ENCODE results near the gene TMC6. TPM values are rescaled to one million over a fixed set of nuclear protein-coding genes. Genes with fewer than 3 reads are reported as not detected.
"Not testable (repeated sequence)": the region's sequence is repeated elsewhere in the genome, so short reads cannot be mapped to it uniquely, and the experiment has no call there.

Gene TMC6
- total RNA-seq, 1 donor from 2014 or later = 580 TPM

- intact Hi-C loops (cut with micrococcal nuclease) = loop anchor here (5.0 kb wide), 2 partner anchors 169 to 674 kb away; partner anchors contain the start of gene TNRC6C
Measured at GRCh38 chr17:78125976-78126894, 2.3 kb downstream of the TMC6 start.

GRCh38 chr17:78125138-78125913 lies 3.2 kb downstream of the TMC6 start:
- intact Hi-C loops (cut with micrococcal nuclease) = loop anchor here (5.0 kb wide), 2 partner anchors 168 to 673 kb away; partner anchors contain the start of gene TNRC6C

- intact Hi-C loops (cut with micrococcal nuclease) = loop anchor here (5.0 kb wide), 2 partner anchors 167 to 672 kb away; partner anchors contain the start of gene TNRC6C
Measured at GRCh38 chr17:78124836-78125137, 3.8 kb downstream of the TMC6 start.

GRCh38 chr17:78124081-78124835 lies 4.3 kb downstream of the TMC6 start:
- intact Hi-C loops (cut with micrococcal nuclease) = no loop called here

GRCh38 chr17:78123258-78123929 lies 5.2 kb downstream of the TMC6 start:
- intact Hi-C loops (cut with micrococcal nuclease) = no loop called here

- intact Hi-C loops (cut with micrococcal nuclease) = no loop called here
Measured at GRCh38 chr17:78122931-78123249, 5.7 kb downstream of the TMC6 start.

GRCh38 chr17:78122216-78122930 lies 6.2 kb downstream of the TMC6 start:
- intact Hi-C loops (cut with micrococcal nuclease) = no loop called here

GRCh38 chr17:78121801-78122215 lies 6.7 kb downstream of the TMC6 start:
- intact Hi-C loops (cut with micrococcal nuclease) = loop anchor here (1.0 kb wide), 2 partner anchors 8 to 12 kb away; partner anchors contain the start of gene TMC8

GRCh38 chr17:78120971-78121800 lies 7.4 kb downstream of the TMC6 start:
- intact Hi-C loops (cut with micrococcal nuclease) = loop anchor here (1.0 kb wide), 2 partner anchors 9 to 13 kb away; partner anchors contain the start of gene TMC8

GRCh38 chr17:78120537-78120936 lies 8.0 kb downstream of the TMC6 start:
- intact Hi-C loops (cut with micrococcal nuclease) = no loop called here

- intact Hi-C loops (cut with micrococcal nuclease) = no loop called here
Measured at GRCh38 chr17:78118801-78119241, 9.7 kb downstream of the TMC6 start.

- intact Hi-C loops (cut with micrococcal nuclease) = no loop called here
Measured at GRCh38 chr17:78117027-78117981, 11.3 kb downstream of the TMC6 start.

- intact Hi-C loops (cut with micrococcal nuclease) = no loop called here
Measured at GRCh38 chr17:78116411-78116810, 12.1 kb downstream of the TMC6 start.

- intact Hi-C loops (cut with micrococcal nuclease) = not testable (repeated sequence)
Measured at GRCh38 chr17:78115803-78116202, 12.8 kb downstream of the TMC6 start.

GRCh38 chr17:78114831-78115723 lies 13.5 kb downstream of the TMC6 start:
- intact Hi-C loops (cut with micrococcal nuclease) = no loop called here

- intact Hi-C loops (cut with micrococcal nuclease) = no loop called here
Measured at GRCh38 chr17:78113804-78114785, 14.5 kb downstream of the TMC6 start.

Data from T-helper 1 cell treated with Interleukin-12 subunit alpha and Interleukin-12 subunit beta and Interleukin-4 antibody, amounts not matched to agents 30 ng/mL and 1 ng/mL, for 36 hours (primary cell).